ENCODE data around the gene ANKH.

Gene ANKH

GRCh38 chr5:14716755-14717752 is 154.5 kb downstream of the ANKH start:
- no peak overlapping the region for H3K4ac ChIP-seq (ENCODE audit: low read depth, low read length)
- peaks cover 28 to 31% of the 10 kb centered on the region in 2 experiments for H3K36me3 ChIP-seq (ENCODE audit: control insufficient read depth in 1 of 2, insufficient read depth in 2 of 2, low read length in 2 of 2)
- no peak overlapping the region for H3K18ac ChIP-seq (ENCODE audit: low read length)
- no peak overlapping the region for H2BK120ac ChIP-seq (ENCODE audit: insufficient read depth, low read length, poor library complexity)
- no peaks in the 10 kb centered on the region for H3K27me3 ChIP-seq (ENCODE audit: insufficient read depth, low read length)
- H3K14ac ChIP-seq (ENCODE audit: low read length), result no peak overlapping the region
- no peak overlapping the region for H3K27ac ChIP-seq (ENCODE audit: low read depth, low read length)
- H3K79me2 ChIP-seq (ENCODE audit: control insufficient read depth, insufficient read depth, low read length, poor library complexity), result no peaks in the 10 kb centered on the region
- no peaks in the 10 kb centered on the region for H3K9me3 ChIP-seq (ENCODE audit: insufficient read depth, low read depth, low read length)
- no peak overlapping the region for H2BK12ac ChIP-seq (ENCODE audit: low read length)
- no peak overlapping the region for H2AFZ ChIP-seq (ENCODE audit: insufficient read depth, low read length, poor library complexity)
- no peak overlapping the region for H4K8ac ChIP-seq (ENCODE audit: low read depth, low read length)
- WGBS (ENCODE audit: extremely low coverage, insufficient coverage, insufficient read length), result no CpG with 5 or more reads among the region's 13 CpGs
- no peak overlapping the region for H3K4me2 ChIP-seq (ENCODE audit: low read length)
- no peak overlapping the region for H3K4me3 ChIP-seq (ENCODE audit: low read depth, low read length)
- no peaks in the 10 kb centered on the region for H3K79me1 ChIP-seq (ENCODE audit: low read length)
- H3K23ac ChIP-seq (ENCODE audit: low read length), result no peak overlapping the region
- H2AK5ac ChIP-seq (ENCODE audit: low read length), result no peak overlapping the region
- no peak overlapping the region for H2BK5ac ChIP-seq (ENCODE audit: low read depth, low read length, poor library complexity)
- peak; percentile 66 to 89 for DNase-seq
- H3K9ac ChIP-seq (ENCODE audit: low read length), result no peak overlapping the region
- no peak overlapping the region for H4K91ac ChIP-seq (ENCODE audit: low read depth, low read length)
- H4K12ac ChIP-seq (ENCODE audit: low read depth, low read length), result no peak overlapping the region
- peaks cover 3% of the 10 kb centered on the region in 2 experiments for H3K4me1 ChIP-seq (ENCODE audit: control insufficient read depth in 1 of 2, insufficient read depth in 2 of 2, low read length in 2 of 2)

- no CpG with 5 or more reads among the region's 3 CpGs for WGBS (ENCODE audit: extremely low coverage, insufficient coverage, insufficient read length)
Measured at GRCh38 chr5:14715481-14715880, 156.1 kb downstream of the ANKH start.

GRCh38 chr5:14714706-14715105 is 156.9 kb downstream of the ANKH start:
- H4K8ac ChIP-seq (ENCODE audit: low read depth, low read length), result no peak overlapping the region
- H3K27ac ChIP-seq (ENCODE audit: low read depth, low read length), result no peak overlapping the region
- H3K23ac ChIP-seq (ENCODE audit: low read length), result no peak overlapping the region
- no peak overlapping the region for H2BK120ac ChIP-seq (ENCODE audit: insufficient read depth, low read length, poor library complexity)
- H2BK5ac ChIP-seq (ENCODE audit: low read depth, low read length, poor library complexity), result no peak overlapping the region
- no peaks in the 10 kb centered on the region for H3K27me3 ChIP-seq (ENCODE audit: insufficient read depth, low read length)
- H4K91ac ChIP-seq (ENCODE audit: low read depth, low read length), result no peak overlapping the region
- peaks cover 44 to 52% of the 10 kb centered on the region in 2 experiments for H3K36me3 ChIP-seq (ENCODE audit: control insufficient read depth in 1 of 2, insufficient read depth in 2 of 2, low read length in 2 of 2)
- no peak overlapping the region for H2BK12ac ChIP-seq (ENCODE audit: low read length)
- H3K79me2 ChIP-seq (ENCODE audit: control insufficient read depth, insufficient read depth, low read length, poor library complexity), result no peaks in the 10 kb centered on the region
- H3K18ac ChIP-seq (ENCODE audit: low read length), result no peak overlapping the region
- DNase-seq, result peak; percentile 13 to 20
- H3K14ac ChIP-seq (ENCODE audit: low read length), result no peak overlapping the region
- no peak overlapping the region for H3K4me2 ChIP-seq (ENCODE audit: low read length)
- H3K79me1 ChIP-seq (ENCODE audit: low read length), result no peaks in the 10 kb centered on the region
- no peak overlapping the region for H2AFZ ChIP-seq (ENCODE audit: insufficient read depth, low read length, poor library complexity)
- WGBS (ENCODE audit: extremely low coverage, insufficient coverage, insufficient read length), result no CpG with 5 or more reads among the region's 6 CpGs
- H3K4me1 ChIP-seq (ENCODE audit: control insufficient read depth in 1 of 2, insufficient read depth in 2 of 2, low read length in 2 of 2), result peaks cover 0 to 3% of the 10 kb centered on the region in 2 experiments
- H4K12ac ChIP-seq (ENCODE audit: low read depth, low read length), result no peak overlapping the region
- no peak overlapping the region for H3K9ac ChIP-seq (ENCODE audit: low read length)
- H3K4me3 ChIP-seq (ENCODE audit: low read depth, low read length), result no peak overlapping the region
- no peak overlapping the region for H2AK5ac ChIP-seq (ENCODE audit: low read length)
- no peaks in the 10 kb centered on the region for H3K9me3 ChIP-seq (ENCODE audit: insufficient read depth, low read depth, low read length)
- H3K4ac ChIP-seq (ENCODE audit: low read depth, low read length), result no peak overlapping the region

More at GRCh38 chr5:14715481-14715880, 156.1 kb downstream of the ANKH start:
- no peaks in the 10 kb centered on the region for H3K79me2 ChIP-seq (ENCODE audit: control insufficient read depth, insufficient read depth, low read length, poor library complexity)
- H3K18ac ChIP-seq (ENCODE audit: low read length), result no peak overlapping the region
- H2BK120ac ChIP-seq (ENCODE audit: insufficient read depth, low read length, poor library complexity), result no peak overlapping the region
- H3K4me1 ChIP-seq (ENCODE audit: control insufficient read depth in 1 of 2, insufficient read depth in 2 of 2, low read length in 2 of 2), result peaks cover 3% of the 10 kb centered on the region in 2 experiments
- H2AK5ac ChIP-seq (ENCODE audit: low read length), result no peak overlapping the region
- H3K79me1 ChIP-seq (ENCODE audit: low read length), result no peaks in the 10 kb centered on the region
- H4K91ac ChIP-seq (ENCODE audit: low read depth, low read length), result no peak overlapping the region
- no peak overlapping the region for H3K27ac ChIP-seq (ENCODE audit: low read depth, low read length)
- no peak overlapping the region for H3K14ac ChIP-seq (ENCODE audit: low read length)
- H3K9me3 ChIP-seq (ENCODE audit: insufficient read depth, low read depth, low read length), result no peaks in the 10 kb centered on the region
- H2AFZ ChIP-seq (ENCODE audit: insufficient read depth, low read length, poor library complexity), result no peak overlapping the region
- no peaks in the 10 kb centered on the region for H3K27me3 ChIP-seq (ENCODE audit: insufficient read depth, low read length)
- no peak overlapping the region for H3K23ac ChIP-seq (ENCODE audit: low read length)
- no peak overlapping the region for H3K4me3 ChIP-seq (ENCODE audit: low read depth, low read length)
- H2BK12ac ChIP-seq (ENCODE audit: low read length), result no peak overlapping the region
- H3K9ac ChIP-seq (ENCODE audit: low read length), result no peak overlapping the region
- no peak overlapping the region for H3K4ac ChIP-seq (ENCODE audit: low read depth, low read length)
- no peak overlapping the region for H2BK5ac ChIP-seq (ENCODE audit: low read depth, low read length, poor library complexity)
- no peak overlapping the region for H4K8ac ChIP-seq (ENCODE audit: low read depth, low read length)
- DNase-seq, result peak; percentile 75 to 93
- H3K36me3 ChIP-seq (ENCODE audit: control insufficient read depth in 1 of 2, insufficient read depth in 2 of 2, low read length in 2 of 2), result peaks cover 42 to 46% of the 10 kb centered on the region in 2 experiments
- H4K12ac ChIP-seq (ENCODE audit: low read depth, low read length), result no peak overlapping the region
- H3K4me2 ChIP-seq (ENCODE audit: low read length), result no peak overlapping the region

GRCh38 chr5:14713476-14714390 is 157.8 kb downstream of the ANKH start:
- Histone ChIP-seq H3K79me2 (ENCODE audit: control insufficient read depth, insufficient read depth, low read length, poor library complexity) (no peaks in the 10 kb centered on the region), H3K4me3 (ENCODE audit: low read depth, low read length) (no peak overlapping the region), H3K9me3 (ENCODE audit: insufficient read depth, low read depth, low read length) (no peaks in the 10 kb centered on the region), H3K27me3 (ENCODE audit: insufficient read depth, low read length) (no peaks in the 10 kb centered on the region), H2BK5ac (ENCODE audit: low read depth, low read length, poor library complexity) (no peak overlapping the region), H3K4me2 (ENCODE audit: low read length) (no peak overlapping the region), H3K14ac (ENCODE audit: low read length) (no peak overlapping the region), H3K4ac (ENCODE audit: low read depth, low read length) (no peak overlapping the region), H3K4me1 (ENCODE audit: control insufficient read depth in 1 of 2, insufficient read depth in 2 of 2, low read length in 2 of 2) (peaks cover 0 to 3% of the 10 kb centered on the region in 2 experiments), H3K23ac (ENCODE audit: low read length) (no peak overlapping the region), H2AFZ (ENCODE audit: insufficient read depth, low read length, poor library complexity) (no peak overlapping the region), H3K27ac (ENCODE audit: low read depth, low read length) (no peak overlapping the region), H2AK5ac (ENCODE audit: low read length) (no peak overlapping the region), H3K18ac (ENCODE audit: low read length) (no peak overlapping the region), H4K8ac (ENCODE audit: low read depth, low read length) (no peak overlapping the region), H4K12ac (ENCODE audit: low read depth, low read length) (no peak overlapping the region), H3K79me1 (ENCODE audit: low read length) (no peaks in the 10 kb centered on the region), H2BK12ac (ENCODE audit: low read length) (no peak overlapping the region), H4K91ac (ENCODE audit: low read depth, low read length) (no peak overlapping the region), H3K36me3 (ENCODE audit: control insufficient read depth in 1 of 2, insufficient read depth in 2 of 2, low read length in 2 of 2) (peaks cover 46 to 54% of the 10 kb centered on the region in 2 experiments), H3K9ac (ENCODE audit: low read length) (no peak overlapping the region), H2BK120ac (ENCODE audit: insufficient read depth, low read length, poor library complexity) (no peak overlapping the region)
- WGBS (ENCODE audit: extremely low coverage, insufficient coverage, insufficient read length), result no CpG with 5 or more reads among the region's 23 CpGs
- no peak for DNase-seq
